K562 (cell line): Measurements from ENCODE around the gene KCNAB1. TPM values are rescaled to one million over a fixed set of nuclear protein-coding genes. Genes with fewer than 3 reads are reported as not detected.

Source experiments
- ATAC-seq: fragments of 200-7000 bp; cut with Tn5 transposase; 3 replicates; pipeline ENCODE4 v1.9.1; 2020; ENCODE audit warnings: moderate library complexity
- BruUV-seq: library from RNA; stranded (reverse); fragments of 400-500 nt; replicated peaks from 2 replicates; lab custom pipeline; 2021; lab: Mats Ljungman, UMichigan
- CTCF ChIA-PET: fragments of 300-600 bp; formaldehyde crosslinking; extraction: SDS; loops from one replicate; lab custom pipeline; 2021; ENCODE audit warnings: low intra/inter-chr PET ratio; lab: Yijun Ruan, JAX
- POLR2A ChIA-PET: fragments of 300-600, 350-650 bp; sonication (Branson Sonifier 250); formaldehyde crosslinking; extraction: SDS; loops from one replicate; lab custom pipeline; 2021; ENCODE audit warnings: antibody characterized with exemption, inconsistent platforms; lab: Yijun Ruan, JAX
- DNase-seq, 4 experiments: peaks; one replicate each; pipeline versions ENCODE4 v3.0.0 to v3.0.0-alpha.2; 2011 to 2018; ENCODE audit warnings: low spot score in 3 of 4, mixed read lengths in 3 of 4; ENCODE audit errors: extremely low read depth in 1 of 4
- FAIRE-seq: peaks from 2 replicates; lab custom pipeline; 2011; peaks lifted over from hg19 to GRCh38; lab: Jason Lieb, UNC
- H2AFZ ChIP-seq: 2 replicates; pipeline ENCODE4 v1.6.0; 2011; ENCODE audit warnings: low read depth, low read length, control low read depth, inconsistent platforms
- H3K27ac ChIP-seq: fragments of 200-600 bp; 3 replicates; pipeline ENCODE4 v1.8.0; 2011; ENCODE audit warnings: low read depth, mild to moderate bottlenecking, control low read depth, inconsistent platforms, low read length, moderate library complexity, mixed read lengths; ENCODE audit errors: extremely low read depth
- H3K27me3 ChIP-seq, 2 experiments: fragments of 300-600 bp in 1 of 2; 2 replicates in 1 of 2; 3 replicates in 1 of 2; pipeline versions ENCODE4 v1.6.0 to v1.8.0; 2011; ENCODE audit warnings: inconsistent platforms in 2 of 2, low read length in 2 of 2, mild to moderate bottlenecking in 1 of 2, mixed read lengths in 1 of 2, moderate library complexity in 1 of 2; ENCODE audit not compliant: control insufficient read depth in 2 of 2, insufficient read depth in 2 of 2
- H3K36me3 ChIP-seq: fragments of 300-600 bp; 3 replicates; pipeline ENCODE4 v1.8.0; 2011; ENCODE audit warnings: mild to moderate bottlenecking, low read length, inconsistent platforms; ENCODE audit not compliant: control insufficient read depth, insufficient read depth
- H3K4me1 ChIP-seq, 2 experiments: fragments of 200-600 bp in 1 of 2; replicated peaks in 1 of 2; 2 replicates in 1 of 2; 3 replicates in 1 of 2; pipeline versions ENCODE4 v1.5.1 to v1.8.0; 2011; ENCODE audit warnings: inconsistent platforms in 2 of 2, low read length in 2 of 2, mild to moderate bottlenecking in 1 of 2, mixed read lengths in 1 of 2, moderate library complexity in 1 of 2; ENCODE audit not compliant: control insufficient read depth in 2 of 2, insufficient read depth in 2 of 2
- H3K4me2 ChIP-seq: 2 replicates; pipeline ENCODE4 v1.6.1; 2011; ENCODE audit warnings: low read length, control low read depth, inconsistent platforms, mixed read lengths; ENCODE audit not compliant: insufficient read depth
- H3K4me3 ChIP-seq: fragments of 200-600 bp; sonication (generic), shearing (Covaris generic); 2 replicates; pipeline ENCODE4 v1.5.1; 2016; ENCODE audit warnings: control low read depth, inconsistent platforms
- H3K79me2 ChIP-seq: fragments of 200-600 bp; 3 replicates; pipeline ENCODE4 v1.8.0; 2011; ENCODE audit warnings: low read length, inconsistent platforms; ENCODE audit not compliant: control insufficient read depth, insufficient read depth
- H3K9ac ChIP-seq, 2 experiments: 2 replicates each; pipeline versions ENCODE4 v1.6.0 to v1.6.1; 2011; ENCODE audit warnings: low read depth in 2 of 2, low read length in 2 of 2, control low read depth in 1 of 2, inconsistent platforms in 1 of 2, mild to moderate bottlenecking in 1 of 2, mixed read lengths in 1 of 2; ENCODE audit not compliant: insufficient read depth in 1 of 2
- H3K9me1 ChIP-seq: one replicate; pipeline ENCODE4 v1.6.0; 2011; ENCODE audit warnings: inconsistent platforms, mild to moderate bottlenecking, low read length, moderate library complexity; ENCODE audit not compliant: control insufficient read depth, insufficient read depth
- H3K9me3 ChIP-seq: replicated peaks from 2 replicates; pipeline ENCODE4 v1.5.1; 2011; ENCODE audit warnings: low read depth, low read length, inconsistent platforms; ENCODE audit not compliant: control insufficient read depth, insufficient read depth
- H4K20me1 ChIP-seq: replicated peaks from 2 replicates; pipeline ENCODE4 v1.6.1; 2011; ENCODE audit warnings: low read length, inconsistent platforms, mixed read lengths; ENCODE audit not compliant: control insufficient read depth, insufficient read depth
- BRD9 ChIP-seq: fragments of 450-650 bp; IDR thresholded peaks from 2 replicates; pipeline ENCODE4 v1.6.1; 2018; ENCODE audit warnings: low read depth; ENCODE audit not compliant: partially characterized antibody
- CBFA2T3 ChIP-seq: fragments of 450-650 bp; IDR thresholded peaks from 2 replicates; pipeline ENCODE4 v1.6.1; 2017
- CEBPG ChIP-seq, 3 experiments: fragments of 200-800 bp in 1 of 3; sonication (Bioruptor generic) in 1 of 3; sonication (generic) in 1 of 3; formaldehyde crosslinking in 1 of 3; IDR thresholded peaks in 2 of 3; conservative IDR thresholded peaks in 1 of 3; 2 replicates each; pipeline versions ENCODE4 v1.6.1 to v1.8.0; 2016 to 2022; ENCODE audit warnings: missing compliant biosample characterization in 2 of 3, missing genetic modification characterization in 2 of 3, mild to moderate bottlenecking in 1 of 3, missing genetic modification reagents in 1 of 3
- CREB1 ChIP-seq, 2 experiments: sonication (generic) in 1 of 2; formaldehyde crosslinking in 1 of 2; IDR thresholded peaks; 2 replicates each; pipeline versions ENCODE4 v1.6.1 to v1.8.0; 2012 to 2022; ENCODE audit warnings: inconsistent platforms in 1 of 2, mild to moderate bottlenecking in 1 of 2, missing genetic modification reagents in 1 of 2, moderate library complexity in 1 of 2
- FOXK1 ChIP-seq: sonication (generic); formaldehyde crosslinking; IDR thresholded peaks from 2 replicates; pipeline ENCODE4 v1.8.0; 2022; ENCODE audit warnings: missing genetic modification reagents, mild to moderate bottlenecking, borderline replicate concordance
- NR1H2 ChIP-seq: sonication (generic); formaldehyde crosslinking; IDR thresholded peaks from 2 replicates; pipeline ENCODE4 v1.4.0; 2020; ENCODE audit warnings: mild to moderate bottlenecking, missing genetic modification reagents
- NR2C2 ChIP-seq, 2 experiments: fragments of 200-800 bp in 1 of 2; sonication (Bioruptor generic) in 1 of 2; sonication (generic) in 1 of 2; formaldehyde crosslinking in 1 of 2; IDR thresholded peaks; 2 replicates each; pipeline versions ENCODE4 v1.6.1 to v1.8.0; 2016 to 2022; ENCODE audit warnings: mild to moderate bottlenecking in 1 of 2, missing compliant biosample characterization in 1 of 2, missing genetic modification characterization in 1 of 2, missing genetic modification reagents in 1 of 2
- RBM25 ChIP-seq: fragments of 200-400 bp; formaldehyde crosslinking; IDR thresholded peaks from 2 replicates; pipeline ENCODE4 v1.6.1; 2018; ENCODE audit warnings: low read length, low read depth, moderate library complexity; ENCODE audit not compliant: severe bottlenecking
- SMAD4 ChIP-seq: fragments of 250-450 bp; sonication (Bioruptor Pico); conservative IDR thresholded peaks from 2 replicates; pipeline ENCODE4 v1.8.0; 2021; ENCODE audit warnings: inconsistent platforms, mild to moderate bottlenecking, moderate library complexity
- SRSF9 ChIP-seq: fragments of 200-400 bp; formaldehyde crosslinking; IDR thresholded peaks from 2 replicates; pipeline ENCODE4 v1.6.1; 2017; ENCODE audit warnings: low read depth, low read length, borderline replicate concordance
- STAT5B ChIP-seq: fragments of 250-450 bp; sonication (Bioruptor Pico); IDR thresholded peaks from 2 replicates; pipeline ENCODE4 v1.8.0; 2021; ENCODE audit warnings: mild to moderate bottlenecking, inconsistent platforms
- ZNF232 ChIP-seq: sonication (generic); formaldehyde crosslinking; IDR thresholded peaks from 2 replicates; pipeline ENCODE4 v1.8.0; 2022; ENCODE audit warnings: mild to moderate bottlenecking, missing genetic modification reagents
- ZNF282 ChIP-seq: sonication (generic); formaldehyde crosslinking; IDR thresholded peaks from 2 replicates; pipeline ENCODE4 v1.8.1; 2023; ENCODE audit warnings: missing genetic modification reagents
- ZNF445 ChIP-seq: fragments of 250-450 bp; sonication (Bioruptor Pico); IDR thresholded peaks from 2 replicates; pipeline ENCODE4 v1.4.0; 2020; ENCODE audit warnings: low read depth, mild to moderate bottlenecking, moderate library complexity
- ZNF655 ChIP-seq: fragments of 250-450 bp; sonication (Bioruptor Pico); IDR thresholded peaks from 2 replicates; pipeline ENCODE4 v1.5.0; 2021
- WGBS: fragments of 100-300 bp; shearing (Covaris generic); methylation state at CpG from one replicate; pipeline ENCODE4 v1.1.6; 2016; ENCODE audit warnings: low coverage, mixed read lengths; ENCODE audit not compliant: insufficient coverage; ENCODE audit errors: missing lambda C conversion rate; 5-methylcytosine and 5-hydroxymethylcytosine counted together
- in situ Hi-C: fragments of 300-500 bp; cut with MboI; formaldehyde crosslinking; loops from 4 replicates; pipeline ENCODE4 v1.15.0; 2018; ENCODE audit warnings: inconsistent platforms, mixed read lengths
- intact Hi-C: fragments of 100-400 bp; cut with micrococcal nuclease; formaldehyde crosslinking; loops from 2 replicates; pipeline ENCODE4 v1.14.2; 2022
- polyA plus RNA-seq, 8 experiments: library from polyadenylated mRNA; depleted of rRNA in 4 of 8; stranded (reverse) in 5 of 8; unstranded in 3 of 8; fragments of >200 nt; fragmentation: Nextera tagmentation in 2 of 8; fragmentation: Illumina TruSeq in 1 of 8; extraction: Ambion mirVana in 2 of 8; extraction: Trizol in 1 of 8; gene quantifications; 2 replicates each; pipeline versions ENCODE4 v1.2.1 to v1.2.3, GENCODE V29; 2011 to 2014; ENCODE audit warnings: inconsistent platforms in 1 of 8, missing spikeins in 1 of 8
- total RNA-seq, 7 experiments: library from RNA; depleted of rRNA in 6 of 7; stranded (reverse); fragments of >200 nt in 6 of 7; fragmentation: Illumina TruSeq in 2 of 7; extraction: Trizol in 2 of 7; gene quantifications; 2 replicates each; pipeline versions ENCODE4 v1.2.1 to v1.2.3, GENCODE V29; 2011 to 2021; ENCODE audit warnings: low replicate concordance in 1 of 7

Gene KCNAB1
- total and polyA plus RNA-seq, 9 of the 15 experiments (the other 6 are each of a cell fraction or from before 2014, with no cell fraction given) = 0.14 to 1.2 (median 0.51) TPM

- Histone ChIP-seq H3K4me1 (peaks cover 6 to 42% of the 10 kb centered on the region in 2 experiments; a peak in 4 of 5 replicates), H3K9ac (peak within 1 kb of the TSS; percentile 90 to 95), H3K4me3 (peak within 1 kb of the TSS; percentile 74), H3K27ac (peak within 1 kb of the TSS; percentile 86), H3K36me3 (peaks cover 37% of the 10 kb centered on the region), H4K20me1 (no peaks in the 10 kb centered on the region), H3K9me1 (no peaks in the 10 kb centered on the region), H3K4me2 (peak within 1 kb of the TSS; percentile 94), H2AFZ (peak within 1 kb of the TSS; percentile 98), H3K79me2 (peaks cover 52% of the 10 kb centered on the region), H3K27me3 (no peaks in the 10 kb centered on the region), H3K9me3 (0 out of 2 replicates have a peak, but pooled peaks cover 4% of the 10 kb centered on the region)
- 11% methylated on average over 59 of the region's 60 CpGs for WGBS
- POLR2A ChIA-PET = interaction anchor here (0.6 to 3.0 kb wide), 33 partner anchors 11 to 1325 kb away, joined by 3 to 27 read pairs (median 4); partner anchors contain the start of genes CCNL1 and TIPARP
- peak; percentile 98 for ATAC-seq
- intact Hi-C loops = loop anchor here (1.0 to 10.0 kb wide), 4 partner anchors 24 to 260 kb away; partner anchors contain the start of gene TIPARP
- peak; percentile 97 to 99 (median 97) for DNase-seq
- in situ Hi-C loops = loop anchor here (5.0 kb wide), 1 partner anchor 107 kb away; no protein-coding TSS in a partner anchor
- CTCF ChIA-PET = interaction anchor here (2.7 kb wide), 1 partner anchor 119 kb away, joined by 11 read pairs; the partner anchor contains the start of gene TIPARP
- no TSS peak for BruUV-seq
- peak; percentile 94 for FAIRE-seq
- no peak for TF ChIP-seq CEBPG (CRISPR knock-in tag; IDR thresholded peaks at IDR 0.05)
- no peak for TF ChIP-seq CEBPG (tag; conservative IDR thresholded peaks at IDR 0.05 in 1 of 2, IDR thresholded peaks at IDR 0.05 in 1 of 2)
- no peak for TF ChIP-seq FOXK1 (CRISPR knock-in tag)
- no peak for TF ChIP-seq NR2C2 (CRISPR knock-in tag; IDR thresholded peaks at IDR 0.05)
- peak; percentile 72; the same call in 1 of the 2 replicates for TF ChIP-seq NR2C2 (tag; IDR thresholded peaks at IDR 0.05)
- TF ChIP-seq ZNF445 (CRISPR knock-in tag) = no peak
- TF ChIP-seq NR1H2 (CRISPR knock-in tag) = no peak
- no peak for TF ChIP-seq SRSF9
- no peak for TF ChIP-seq ZNF282
- no peak for TF ChIP-seq ZNF655 (CRISPR knock-in tag)
- TF ChIP-seq SMAD4 = peak; percentile 80; the same call in 1 of the 2 replicates
- TF ChIP-seq STAT5B = no peak
- TF ChIP-seq CREB1 (IDR thresholded peaks at IDR 0.05) = peak; percentile 85
- TF ChIP-seq CREB1 (CRISPR knock-in tag; IDR thresholded peaks at IDR 0.05) = peak; percentile 83
- TF ChIP-seq ZNF232 (CRISPR knock-in tag) = 0 out of 2 replicates have a peak, but pooled peaks have one; percentile 33
- peak; percentile 87 for TF ChIP-seq RBM25
- TF ChIP-seq CBFA2T3 = no peak
- peak; percentile 34 for TF ChIP-seq BRD9
Measured at GRCh38 chr3:156554842-156555687, 434.7 kb downstream of the KCNAB1 start, which contains the start of gene SSR3. Gene SSR3, minus strand, starts transcription at chr3:156555117. Its CDS starts 28 bp downstream, at chr3:156555089.
